ENCODE measurements around the gene GP1BA.
A peak's percentile ranks its signal among the peaks of the same experiment; 100 is the strongest.

The GP1BA gene

GRCh38 chr17:4896332-4897197 is 35.5 kb upstream of the GP1BA start:
- no peak for TF ChIP-seq CTCF (IDR thresholded peaks at IDR 0.05; ENCODE audit: insufficient read depth, low read length, missing control alignments)
- CTCF ChIA-PET: interaction anchor here (0.7 to 1.7 kb wide), 3 partner anchors 9 to 107 kb away, joined by 3 to 6 read pairs (median 5); partner anchors contain the start of gene GLTPD2

GRCh38 chr17:4897198-4897687 is 34.8 kb upstream of the GP1BA start:
- POLR2A ChIA-PET: no interaction called here
- CTCF ChIA-PET: interaction anchor here (0.7 to 1.4 kb wide), 2 partner anchors 10 to 12 kb away, joined by 3 to 6 read pairs; no protein-coding TSS in a partner anchor

More at GRCh38 chr17:4896332-4897197, 35.5 kb upstream of the GP1BA start:
- POLR2A ChIA-PET: no interaction called here
- no peak overlapping the region for H3K4me3 ChIP-seq (ENCODE audit: low read depth, low read length)
- no peak for DNase-seq (ENCODE audit: low read depth, low spot score)

GRCh38 chr17:4897785-4898184 is 34.3 kb upstream of the GP1BA start:
- POLR2A ChIA-PET: no interaction called here
- CTCF ChIA-PET: no interaction called here
- H3K4me3 ChIP-seq (ENCODE audit: low read depth, low read length): no peak overlapping the region
- TF ChIP-seq CTCF (IDR thresholded peaks at IDR 0.05; ENCODE audit: insufficient read depth, low read length, missing control alignments): no peak
- DNase-seq (ENCODE audit: low read depth, low spot score): no peak

More at GRCh38 chr17:4897198-4897687, 34.8 kb upstream of the GP1BA start:
- TF ChIP-seq CTCF (IDR thresholded peaks at IDR 0.05; ENCODE audit: insufficient read depth, low read length, missing control alignments): no peak
- no peak overlapping the region for H3K4me3 ChIP-seq (ENCODE audit: low read depth, low read length)
- no peak for DNase-seq (ENCODE audit: low read depth, low spot score)

GRCh38 chr17:4898351-4898750 is 33.7 kb upstream of the GP1BA start:
- ChIA-PET POLR2A (no interaction called here), CTCF (interaction anchor here (1.9 to 6.1 kb wide), 3 partner anchors 9 to 83 kb away, joined by 4 to 72 read pairs (median 31); no protein-coding TSS in a partner anchor)
- no peak for DNase-seq (ENCODE audit: low read depth, low spot score)
- no peak for TF ChIP-seq CTCF (IDR thresholded peaks at IDR 0.05; ENCODE audit: insufficient read depth, low read length, missing control alignments)
- no peak overlapping the region; the same call in 1 of the 2 replicates for H3K4me3 ChIP-seq (ENCODE audit: low read depth, low read length)

GRCh38 chr17:4898927-4899326 is 33.1 kb upstream of the GP1BA start:
- peak overlapping the region; percentile 62 for H3K4me3 ChIP-seq (ENCODE audit: low read depth, low read length)
- TF ChIP-seq CTCF (IDR thresholded peaks at IDR 0.05; ENCODE audit: insufficient read depth, low read length, missing control alignments): no peak
- POLR2A ChIA-PET: no interaction called here
- DNase-seq (ENCODE audit: low read depth, low spot score): no peak
- CTCF ChIA-PET: interaction anchor here (0.6 to 6.1 kb wide), 7 partner anchors 9 to 189 kb away, joined by 3 to 72 read pairs (median 6); partner anchors contain the start of genes ARRB2, GLTPD2 and VMO1

Data from AG04449 (cell line).